K562 (cell line): Measurements from ENCODE around the gene WDR83. TPM values are rescaled to one million over a fixed set of nuclear protein-coding genes. Genes with fewer than 3 reads are reported as not detected.

ENCODE experiments used
- CBFB ChIP-seq: sonication (generic); formaldehyde crosslinking; IDR thresholded peaks from 2 replicates; pipeline ENCODE4 v1.4.0; 2020; ENCODE audit warnings: mild to moderate bottlenecking, missing genetic modification reagents
- CC2D1A ChIP-seq: fragments of 450-650 bp; IDR thresholded peaks from 2 replicates; pipeline ENCODE4 v1.6.1; 2017; ENCODE audit warnings: mild to moderate bottlenecking
- ELK3 ChIP-seq: fragments of 450-650 bp; formaldehyde crosslinking; IDR thresholded peaks from 2 replicates; pipeline ENCODE4 v1.4.0; 2020; ENCODE audit warnings: mild to moderate bottlenecking
- ESRRA ChIP-seq: fragments of 450-650 bp; IDR thresholded peaks from 2 replicates; pipeline ENCODE4 v1.6.1; 2014; ENCODE audit warnings: low read depth, mild to moderate bottlenecking, moderate library complexity, borderline replicate concordance
- MITF ChIP-seq: IDR thresholded peaks from 2 replicates; pipeline ENCODE4 v1.6.1; 2014; ENCODE audit warnings: antibody characterized with exemption
- NR4A1 ChIP-seq, 2 experiments: fragments of 250-450 bp in 1 of 2; fragments of 450-650 bp in 1 of 2; sonication (Bioruptor Pico) in 1 of 2; IDR thresholded peaks; 2 replicates each; pipeline versions ENCODE4 v1.4.0 to v1.6.1; 2016 to 2020; ENCODE audit warnings: mild to moderate bottlenecking in 2 of 2, missing compliant biosample characterization in 1 of 2, missing genetic modification characterization in 1 of 2, moderate library complexity in 1 of 2
- PPARD ChIP-seq: fragments of 250-450 bp; sonication (Bioruptor Pico); IDR thresholded peaks from 2 replicates; pipeline ENCODE4 v1.8.0; 2022; ENCODE audit warnings: inconsistent platforms, mild to moderate bottlenecking, moderate library complexity
- SLC30A9 ChIP-seq: fragments of 250-450 bp; sonication (Bioruptor Pico); IDR thresholded peaks from 2 replicates; pipeline ENCODE4 v1.8.0; 2022; ENCODE audit warnings: mild to moderate bottlenecking, moderate library complexity
- STAT6 ChIP-seq: sonication (generic); formaldehyde crosslinking; IDR thresholded peaks from 2 replicates; pipeline ENCODE4 v1.8.1; 2023; ENCODE audit warnings: mild to moderate bottlenecking, missing genetic modification reagents
- ZBTB12 ChIP-seq: fragments of 250-450 bp; sonication (Bioruptor Pico); IDR thresholded peaks from 2 replicates; pipeline ENCODE4 v1.4.0; 2020
- ZNF318 ChIP-seq, 2 experiments: fragments of 450-650 bp; IDR thresholded peaks; 2 replicates each; pipeline ENCODE4 v1.6.1; 2016; ENCODE audit warnings: mild to moderate bottlenecking in 2 of 2, borderline replicate concordance in 1 of 2, low read depth in 1 of 2, moderate library complexity in 1 of 2
- ZNF551 ChIP-seq: fragments of 250-450 bp; sonication (Bioruptor Pico); IDR thresholded peaks from 2 replicates; pipeline ENCODE4 v1.5.0; 2021; ENCODE audit warnings: mild to moderate bottlenecking, moderate library complexity
- polyA plus RNA-seq, 8 experiments: library from polyadenylated mRNA; depleted of rRNA in 4 of 8; stranded (reverse) in 5 of 8; unstranded in 3 of 8; fragments of >200 nt; fragmentation: Nextera tagmentation in 2 of 8; fragmentation: Illumina TruSeq in 1 of 8; extraction: Ambion mirVana in 2 of 8; extraction: Trizol in 1 of 8; gene quantifications; 2 replicates each; pipeline versions ENCODE4 v1.2.1 to v1.2.3, GENCODE V29; 2011 to 2014; ENCODE audit warnings: inconsistent platforms in 1 of 8, missing spikeins in 1 of 8
- total RNA-seq, 7 experiments: library from RNA; depleted of rRNA in 6 of 7; stranded (reverse); fragments of >200 nt in 6 of 7; fragmentation: Illumina TruSeq in 2 of 7; extraction: Trizol in 2 of 7; gene quantifications; 2 replicates each; pipeline versions ENCODE4 v1.2.1 to v1.2.3, GENCODE V29; 2011 to 2021; ENCODE audit warnings: low replicate concordance in 1 of 7

WDR83 gene
- total and polyA plus RNA-seq, 9 of the 15 experiments (the other 6 are each of a cell fraction or from before 2014, with no cell fraction given), result 0.52 to 21.3 (median 4.2) TPM

GRCh38 chr19:12698138-12698537 is 31.5 kb downstream of the WDR83 start (continued):
- TF ChIP-seq ZNF318 (IDR thresholded peaks at IDR 0.05; ENCODE audit: borderline replicate concordance in 1 of 2, low read depth in 1 of 2) (no peak), PPARD (CRISPR knock-in tag) (no peak), CC2D1A (no peak), NR4A1 (CRISPR knock-in tag; IDR thresholded peaks at IDR 0.05) (no peak), NR4A1 (tag; IDR thresholded peaks at IDR 0.05) (no peak), SLC30A9 (CRISPR knock-in tag) (no peak), ELK3 (CRISPR knock-in tag) (no peak), ZBTB12 (CRISPR knock-in tag) (no peak), ZNF551 (no peak), STAT6 (no peak), ESRRA (no peak), CBFB (CRISPR knock-in tag) (no peak), MITF (no peak)
